ENCODE results near the gene HOXC4. TPM values are rescaled to one million over a fixed set of nuclear protein-coding genes. Genes with fewer than 3 reads are reported as not detected.

The HOXC4 gene
- total RNA-seq, result under 0.01 TPM

- no peak for DNase-seq (ENCODE audit: low read depth in 2 of 3, low spot score in 2 of 3)
Observed at GRCh38 chr12:54053751-54054741, at the start of gene HOXC4. HOXC4 (plus strand) TSS chr12:54053835; CDS start chr12:54053923, 88 bp downstream.

GRCh38 chr12:54004063-54004840 lies 49.4 kb upstream of the HOXC4 start:
- DNase-seq (ENCODE audit: low read depth in 2 of 3, low spot score in 2 of 3), result no peak

GRCh38 chr12:54004841-54005530 lies 48.6 kb upstream of the HOXC4 start:
- no peak for DNase-seq (ENCODE audit: low read depth in 2 of 3, low spot score in 2 of 3)

- no peak for DNase-seq (ENCODE audit: low read depth in 2 of 3, low spot score in 2 of 3)
Observed at GRCh38 chr12:54005531-54005852, 48.1 kb upstream of the HOXC4 start.

GRCh38 chr12:54005853-54006558 lies 47.6 kb upstream of the HOXC4 start:
- peak; percentile 73 to 88 (median 77) for DNase-seq (ENCODE audit: low read depth in 2 of 3, low spot score in 2 of 3)

GRCh38 chr12:54006559-54007220 lies 46.9 kb upstream of the HOXC4 start:
- DNase-seq (ENCODE audit: low read depth in 2 of 3, low spot score in 2 of 3), result no peak

- DNase-seq (ENCODE audit: low read depth in 2 of 3, low spot score in 2 of 3), result no peak
Observed at GRCh38 chr12:54007538-54008259, 45.9 kb upstream of the HOXC4 start.

- no peak for DNase-seq (ENCODE audit: low read depth in 2 of 3, low spot score in 2 of 3)
Observed at GRCh38 chr12:54008260-54008552, 45.4 kb upstream of the HOXC4 start.

- no peak for DNase-seq (ENCODE audit: low read depth in 2 of 3, low spot score in 2 of 3)
Observed at GRCh38 chr12:54009171-54010052, 44.2 kb upstream of the HOXC4 start.

GRCh38 chr12:54010053-54010971 lies 43.3 kb upstream of the HOXC4 start:
- no peak for DNase-seq (ENCODE audit: low read depth in 2 of 3, low spot score in 2 of 3)

GRCh38 chr12:54010972-54011664 lies 42.5 kb upstream of the HOXC4 start:
- no peak for DNase-seq (ENCODE audit: low read depth in 2 of 3, low spot score in 2 of 3)

GRCh38 chr12:54011665-54012532 lies 41.7 kb upstream of the HOXC4 start:
- DNase-seq (ENCODE audit: low read depth in 2 of 3, low spot score in 2 of 3), result no peak

GRCh38 chr12:54012631-54013409 lies 40.8 kb upstream of the HOXC4 start:
- no peak for DNase-seq (ENCODE audit: low read depth in 2 of 3, low spot score in 2 of 3)

- no peak for DNase-seq (ENCODE audit: low read depth in 2 of 3, low spot score in 2 of 3)
Observed at GRCh38 chr12:54014377-54015017, 39.1 kb upstream of the HOXC4 start.

Data from hematopoietic multipotent progenitor cell (in vitro differentiated cells).